GM21825 (cell line): Measurements from ENCODE around the gene TACR1.
"Not testable (repeated sequence)": the region's sequence is repeated elsewhere in the genome, so short reads cannot be mapped to it uniquely, and the experiment has no call there.

Experiments used
- ATAC-seq: cut with Tn5 transposase; IDR thresholded peaks from one replicate; pipeline ENCODE4 v1.9.1; 2021; ENCODE audit warnings: mild to moderate bottlenecking, moderate library complexity; ENCODE audit not compliant: unreplicated experiment

The TACR1 gene

GRCh38 chr2:75147884-75148283 is 51.4 kb downstream of the TACR1 start:
- not testable (repeated sequence) for ATAC-seq

- no peak for ATAC-seq
These were observed 52.6 kb downstream of the TACR1 start for GRCh38 chr2:75146606-75147332.

- ATAC-seq: not testable (repeated sequence)
These were observed 53.1 kb downstream of the TACR1 start for GRCh38 chr2:75146221-75146605.

- no peak for ATAC-seq
These were observed 57.2 kb downstream of the TACR1 start for GRCh38 chr2:75142081-75142480.

- no peak for ATAC-seq
These were observed 59.0 kb downstream of the TACR1 start for GRCh38 chr2:75140288-75140687.

GRCh38 chr2:75139171-75139570 is 60.1 kb downstream of the TACR1 start:
- ATAC-seq: no peak

- no peak for ATAC-seq
These were observed 60.8 kb downstream of the TACR1 start for GRCh38 chr2:75138528-75138927.

- no peak for ATAC-seq
These were observed 63.4 kb downstream of the TACR1 start for GRCh38 chr2:75135776-75136400.

- ATAC-seq: no peak
These were observed 64.5 kb downstream of the TACR1 start for GRCh38 chr2:75134860-75135259.

- ATAC-seq: no peak
These were observed 65.4 kb downstream of the TACR1 start for GRCh38 chr2:75133621-75134570.

GRCh38 chr2:75130171-75130570 is 69.1 kb downstream of the TACR1 start:
- no peak for ATAC-seq

- ATAC-seq: no peak
These were observed 75.4 kb downstream of the TACR1 start for GRCh38 chr2:75123876-75124275.

GRCh38 chr2:75113231-75113869 is 86.0 kb downstream of the TACR1 start:
- ATAC-seq: no peak

- no peak for ATAC-seq
These were observed 90.3 kb downstream of the TACR1 start for GRCh38 chr2:75108937-75109482.

GRCh38 chr2:75102011-75102410 is 97.3 kb downstream of the TACR1 start:
- no peak for ATAC-seq

- no peak for ATAC-seq
These were observed 98.5 kb downstream of the TACR1 start for GRCh38 chr2:75100801-75101151.

- no peak for ATAC-seq
These were observed 99.1 kb downstream of the TACR1 start for GRCh38 chr2:75100011-75100800.

- ATAC-seq: no peak
These were observed 99.8 kb downstream of the TACR1 start for GRCh38 chr2:75099521-75099922.

- no peak for ATAC-seq
These were observed 100.5 kb downstream of the TACR1 start for GRCh38 chr2:75098856-75099255.

- ATAC-seq: no peak
These were observed 101.5 kb downstream of the TACR1 start for GRCh38 chr2:75097831-75098230.
